ENCODE measurements around the gene LRFN5.

DNA sequence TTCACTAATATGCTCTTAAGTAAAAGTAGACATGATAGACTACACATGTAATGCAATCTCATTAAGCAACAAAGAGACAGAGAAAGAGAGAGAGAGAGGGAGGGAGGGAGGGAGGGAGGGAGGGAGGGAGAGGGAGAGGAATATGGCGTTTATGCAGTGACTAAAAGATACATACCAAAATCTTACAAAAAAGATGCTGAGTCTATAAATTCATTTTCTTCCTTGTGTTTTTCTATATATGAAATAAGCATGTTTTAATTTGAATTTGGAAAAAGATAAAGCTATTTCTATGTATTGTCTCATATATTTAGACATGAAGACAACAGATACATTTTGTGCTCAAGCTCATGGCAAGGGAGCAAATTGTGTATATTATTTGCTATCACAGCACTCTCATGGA is 44.1 kb downstream of the LRFN5 start:
- TF ChIP-seq, protein P1, sequence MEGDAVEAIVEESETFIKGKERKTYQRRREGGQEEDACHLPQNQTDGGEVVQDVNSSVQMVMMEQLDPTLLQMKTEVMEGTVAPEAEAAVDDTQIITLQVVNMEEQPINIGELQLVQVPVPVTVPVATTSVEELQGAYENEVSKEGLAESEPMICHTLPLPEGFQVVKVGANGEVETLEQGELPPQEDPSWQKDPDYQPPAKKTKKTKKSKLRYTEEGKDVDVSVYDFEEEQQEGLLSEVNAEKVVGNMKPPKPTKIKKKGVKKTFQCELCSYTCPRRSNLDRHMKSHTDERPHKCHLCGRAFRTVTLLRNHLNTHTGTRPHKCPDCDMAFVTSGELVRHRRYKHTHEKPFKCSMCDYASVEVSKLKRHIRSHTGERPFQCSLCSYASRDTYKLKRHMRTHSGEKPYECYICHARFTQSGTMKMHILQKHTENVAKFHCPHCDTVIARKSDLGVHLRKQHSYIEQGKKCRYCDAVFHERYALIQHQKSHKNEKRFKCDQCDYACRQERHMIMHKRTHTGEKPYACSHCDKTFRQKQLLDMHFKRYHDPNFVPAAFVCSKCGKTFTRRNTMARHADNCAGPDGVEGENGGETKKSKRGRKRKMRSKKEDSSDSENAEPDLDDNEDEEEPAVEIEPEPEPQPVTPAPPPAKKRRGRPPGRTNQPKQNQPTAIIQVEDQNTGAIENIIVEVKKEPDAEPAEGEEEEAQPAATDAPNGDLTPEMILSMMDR (IDR thresholded peaks at IDR 0.05): no peak
- TF ChIP-seq POLR2A (IDR thresholded peaks at IDR 0.05): no peak
